Measurements from ENCODE around the gene SNX30. TPM values are rescaled to one million over a fixed set of nuclear protein-coding genes. Genes with fewer than 3 reads are reported as not detected.

SNX30 gene
- total and polyA plus RNA-seq, 4 experiments from 2014 or later, result 0.73 to 10.9 (median 7.4) TPM

DNA sequence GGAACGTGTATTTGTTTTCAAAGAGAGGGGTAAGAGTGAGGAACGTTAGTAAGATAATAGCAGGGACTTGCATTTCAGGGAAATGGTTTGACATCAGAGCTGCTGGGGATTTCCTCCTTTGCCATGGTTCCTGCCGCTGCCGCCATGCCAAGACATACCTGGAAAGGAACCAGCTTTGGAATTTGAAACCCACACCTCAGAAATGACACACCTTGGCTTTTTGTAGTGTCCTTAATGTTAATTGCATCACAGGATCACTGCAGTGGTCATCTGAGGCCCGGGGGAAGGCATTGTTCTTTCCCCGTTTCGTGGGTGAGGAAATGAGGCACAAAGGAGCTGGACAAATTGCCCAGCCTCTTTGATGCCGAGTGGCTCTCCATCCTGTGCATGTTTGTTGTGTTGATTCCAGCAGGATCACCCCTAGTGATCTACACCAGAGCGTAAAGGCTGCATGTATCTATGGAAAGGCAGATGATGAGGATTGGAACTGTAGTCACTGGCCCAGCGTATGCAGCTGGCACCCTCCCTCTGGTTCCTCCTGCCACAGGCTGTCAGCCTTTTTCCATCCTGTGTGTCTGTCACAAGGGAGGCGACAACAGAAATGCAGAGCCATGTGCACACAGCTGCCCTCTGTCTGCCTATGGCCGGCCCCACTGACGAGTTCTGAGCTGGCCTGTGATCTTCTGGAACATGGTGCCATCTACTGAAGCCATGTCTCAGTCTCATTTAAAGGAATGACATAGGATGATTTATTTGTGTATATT is 102.4 kb downstream of the SNX30 start:
- H3K4me1 ChIP-seq (ENCODE audit: insufficient read depth, low read length), result no peaks in the 10 kb centered on the region
- H3K4me3 ChIP-seq (ENCODE audit: low read length in 2 of 2), result no peak overlapping the region
- Mint-ChIP-seq H3K36me3 (peaks cover 26 to 32% of the 10 kb centered on the region in 2 donors), H3K4me1 (peaks cover 2 to 11% (median 9%) of the 10 kb centered on the region in 4 donors), H3K27ac (no peak overlapping the region), H3K4me3 (no peak overlapping the region), H3K9me3 (no peaks in the 10 kb centered on the region), H3K27me3 (no peaks in the 10 kb centered on the region)
- POLR2A ChIA-PET (ENCODE audit: partially characterized antibody), result no interaction called here
- CTCF ChIA-PET (ENCODE audit: partially characterized antibody), result no interaction called here
- no peak overlapping the region for H3K27ac ChIP-seq (ENCODE audit: low read depth, low read length)
- H3K27me3 ChIP-seq (ENCODE audit: insufficient read depth, low read length), result no peaks in the 10 kb centered on the region
- intact Hi-C loops (cut with micrococcal nuclease), result no loop called here
- H3K36me3 ChIP-seq (ENCODE audit: insufficient read depth, low read length), result no peaks in the 10 kb centered on the region
- no peaks in the 10 kb centered on the region for H3K9me3 ChIP-seq (ENCODE audit: control insufficient read depth in 1 of 2, low read length in 2 of 2)
- no peak for DNase-seq

DNA sequence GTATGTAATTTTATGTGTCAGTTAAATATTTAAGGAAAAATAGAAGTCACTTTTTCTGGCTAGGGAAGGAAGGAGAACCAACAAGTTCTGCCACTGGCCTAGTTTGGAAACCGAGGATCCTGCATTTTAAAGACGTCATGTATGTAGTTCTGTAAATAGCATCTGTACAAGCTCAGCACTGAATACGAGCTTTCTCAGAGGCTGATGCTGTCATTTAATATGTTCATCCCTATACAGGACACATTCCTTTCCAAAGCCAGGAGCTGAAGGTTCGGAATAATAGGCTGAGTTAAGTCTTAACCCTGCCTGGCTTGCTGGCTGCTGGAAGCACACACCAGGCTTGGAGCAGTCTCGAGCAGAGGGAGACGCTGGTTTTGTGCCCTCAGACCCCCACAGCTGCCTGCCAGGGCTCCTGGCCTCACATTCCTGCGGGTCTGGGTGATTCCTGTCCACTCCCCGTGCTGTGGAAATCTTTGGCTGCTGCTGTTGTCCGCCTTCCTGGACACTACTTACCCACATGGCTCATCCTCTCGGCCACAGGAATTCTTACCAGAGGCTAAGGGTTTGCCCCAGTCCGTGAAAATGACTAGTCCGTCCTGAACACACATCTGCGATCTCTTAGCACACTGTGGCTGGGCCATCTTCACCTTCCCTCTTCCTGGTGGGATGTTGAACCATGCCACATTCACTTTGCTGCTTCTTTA is 103.5 kb downstream of the SNX30 start:
- no peak overlapping the region for H3K4me3 Mint-ChIP-seq
- no peaks in the 10 kb centered on the region for H3K27me3 Mint-ChIP-seq
- no peak for DNase-seq
- no peaks in the 10 kb centered on the region for H3K27me3 ChIP-seq (ENCODE audit: insufficient read depth, low read length)
- no peak overlapping the region for H3K27ac ChIP-seq (ENCODE audit: low read depth, low read length)
- H3K9me3 ChIP-seq (ENCODE audit: control insufficient read depth in 1 of 2, low read length in 2 of 2), result no peaks in the 10 kb centered on the region
- ChIA-PET POLR2A (ENCODE audit: partially characterized antibody) (no interaction called here), CTCF (ENCODE audit: partially characterized antibody) (interaction anchor here (0.6 kb wide), 1 partner anchor 9 kb away, joined by 3 read pairs; no protein-coding TSS in a partner anchor)
- no peak overlapping the region for H3K4me3 ChIP-seq (ENCODE audit: low read length in 2 of 2)
- H3K36me3 ChIP-seq (ENCODE audit: insufficient read depth, low read length), result no peaks in the 10 kb centered on the region
- H3K4me1 ChIP-seq (ENCODE audit: insufficient read depth, low read length), result no peaks in the 10 kb centered on the region
- intact Hi-C loops (cut with micrococcal nuclease), result no loop called here
- H3K36me3 Mint-ChIP-seq, result peaks cover 26 to 31% of the 10 kb centered on the region in 2 donors
- no peak overlapping the region for H3K27ac Mint-ChIP-seq
- H3K9me3 Mint-ChIP-seq, result no peaks in the 10 kb centered on the region
- H3K4me1 Mint-ChIP-seq, result peaks cover 2 to 6% (median 5%) of the 10 kb centered on the region in 4 donors

- POLR2A ChIA-PET (ENCODE audit: partially characterized antibody), result interaction anchor here (1.2 kb wide), 1 partner anchor 501 kb away, joined by 3 read pairs; no protein-coding TSS in a partner anchor
- Histone ChIP-seq H3K4me1 (ENCODE audit: insufficient read depth, low read length) (no peaks in the 10 kb centered on the region), H3K9me3 (ENCODE audit: control insufficient read depth in 1 of 2, low read length in 2 of 2) (no peaks in the 10 kb centered on the region), H3K27ac (ENCODE audit: low read depth, low read length) (no peak overlapping the region), H3K4me3 (ENCODE audit: low read length in 2 of 2) (no peak overlapping the region), H3K36me3 (ENCODE audit: insufficient read depth, low read length) (no peaks in the 10 kb centered on the region), H3K27me3 (ENCODE audit: insufficient read depth, low read length) (no peaks in the 10 kb centered on the region)
- H3K27ac Mint-ChIP-seq, result no peak overlapping the region
- DNase-seq, result no peak
- intact Hi-C loops (cut with micrococcal nuclease), result no loop called here
- no peak overlapping the region for H3K4me3 Mint-ChIP-seq
- H3K36me3 Mint-ChIP-seq, result peaks cover 26 to 31% of the 10 kb centered on the region in 2 donors
- CTCF ChIA-PET (ENCODE audit: partially characterized antibody), result no interaction called here
- no peaks in the 10 kb centered on the region for H3K9me3 Mint-ChIP-seq
- H3K4me1 Mint-ChIP-seq, result peaks cover 0 to 6% (median 3%) of the 10 kb centered on the region in 4 donors
- no peaks in the 10 kb centered on the region for H3K27me3 Mint-ChIP-seq
These were observed 104.1 kb downstream of the SNX30 start for GRCh38 chr9:112854657-112855056.

- DNase-seq, result no peak
- no peaks in the 10 kb centered on the region for H3K36me3 ChIP-seq (ENCODE audit: insufficient read depth, low read length)
- Mint-ChIP-seq H3K9me3 (no peaks in the 10 kb centered on the region), H3K27ac (no peak overlapping the region), H3K36me3 (peaks cover 23 to 28% of the 10 kb centered on the region in 2 donors), H3K27me3 (no peaks in the 10 kb centered on the region), H3K4me1 (peaks cover 2 to 8% (median 4%) of the 10 kb centered on the region in 4 donors), H3K4me3 (no peak overlapping the region)
- no peaks in the 10 kb centered on the region for H3K4me1 ChIP-seq (ENCODE audit: insufficient read depth, low read length)
- no peak overlapping the region for H3K27ac ChIP-seq (ENCODE audit: low read depth, low read length)
- intact Hi-C loops (cut with micrococcal nuclease), result no loop called here
- H3K27me3 ChIP-seq (ENCODE audit: insufficient read depth, low read length), result no peaks in the 10 kb centered on the region
- no peaks in the 10 kb centered on the region for H3K9me3 ChIP-seq (ENCODE audit: control insufficient read depth in 1 of 2, low read length in 2 of 2)
- POLR2A ChIA-PET (ENCODE audit: partially characterized antibody), result no interaction called here
- H3K4me3 ChIP-seq (ENCODE audit: low read length in 2 of 2), result no peak overlapping the region
- CTCF ChIA-PET (ENCODE audit: partially characterized antibody), result interaction anchor here (3.4 kb wide), 1 partner anchor 11 kb away, joined by 15 read pairs; no protein-coding TSS in a partner anchor
These were observed 105.6 kb downstream of the SNX30 start for GRCh38 chr9:112856200-112856599.

- H3K27me3 Mint-ChIP-seq, result no peaks in the 10 kb centered on the region
- no peaks in the 10 kb centered on the region for H3K36me3 ChIP-seq (ENCODE audit: insufficient read depth, low read length)
- H3K4me3 Mint-ChIP-seq, result no peak overlapping the region
- no peaks in the 10 kb centered on the region for H3K4me1 ChIP-seq (ENCODE audit: insufficient read depth, low read length)
- no peaks in the 10 kb centered on the region for H3K9me3 ChIP-seq (ENCODE audit: control insufficient read depth in 1 of 2, low read length in 2 of 2)
- no peaks in the 10 kb centered on the region for H3K27me3 ChIP-seq (ENCODE audit: insufficient read depth, low read length)
- H3K9me3 Mint-ChIP-seq, result no peaks in the 10 kb centered on the region
- H3K4me3 ChIP-seq (ENCODE audit: low read length in 2 of 2), result no peak overlapping the region
- H3K27ac ChIP-seq (ENCODE audit: low read depth, low read length), result no peak overlapping the region
- intact Hi-C loops (cut with micrococcal nuclease), result no loop called here
- no peak overlapping the region for H3K27ac Mint-ChIP-seq
- peaks cover 2 to 9% (median 4%) of the 10 kb centered on the region in 4 donors for H3K4me1 Mint-ChIP-seq
- ChIA-PET POLR2A (ENCODE audit: partially characterized antibody) (no interaction called here), CTCF (ENCODE audit: partially characterized antibody) (interaction anchor here (3.4 kb wide), 1 partner anchor 12 kb away, joined by 15 read pairs; no protein-coding TSS in a partner anchor)
- peaks cover 16 to 24% of the 10 kb centered on the region in 2 donors for H3K36me3 Mint-ChIP-seq
- DNase-seq, result no peak
These were observed 106.3 kb downstream of the SNX30 start for GRCh38 chr9:112856843-112857242.

- Mint-ChIP-seq H3K9me3 (no peaks in the 10 kb centered on the region), H3K27me3 (no peaks in the 10 kb centered on the region), H3K4me3 (no peak overlapping the region), H3K4me1 (peaks cover 2 to 9% (median 4%) of the 10 kb centered on the region in 4 donors), H3K27ac (no peak overlapping the region), H3K36me3 (peaks cover 10 to 17% of the 10 kb centered on the region in 2 donors)
- Histone ChIP-seq H3K36me3 (ENCODE audit: insufficient read depth, low read length) (no peaks in the 10 kb centered on the region), H3K4me3 (ENCODE audit: low read length in 2 of 2) (no peak overlapping the region), H3K4me1 (ENCODE audit: insufficient read depth, low read length) (no peaks in the 10 kb centered on the region), H3K27ac (ENCODE audit: low read depth, low read length) (no peak overlapping the region), H3K9me3 (ENCODE audit: control insufficient read depth in 1 of 2, low read length in 2 of 2) (no peaks in the 10 kb centered on the region), H3K27me3 (ENCODE audit: insufficient read depth, low read length) (no peaks in the 10 kb centered on the region)
- CTCF ChIA-PET (ENCODE audit: partially characterized antibody), result interaction anchor here (3.4 kb wide), 1 partner anchor 13 kb away, joined by 15 read pairs; no protein-coding TSS in a partner anchor
- POLR2A ChIA-PET (ENCODE audit: partially characterized antibody), result no interaction called here
- DNase-seq, result no peak
- intact Hi-C loops (cut with micrococcal nuclease), result no loop called here
These were observed 107.4 kb downstream of the SNX30 start for GRCh38 chr9:112858005-112858404.

DNA sequence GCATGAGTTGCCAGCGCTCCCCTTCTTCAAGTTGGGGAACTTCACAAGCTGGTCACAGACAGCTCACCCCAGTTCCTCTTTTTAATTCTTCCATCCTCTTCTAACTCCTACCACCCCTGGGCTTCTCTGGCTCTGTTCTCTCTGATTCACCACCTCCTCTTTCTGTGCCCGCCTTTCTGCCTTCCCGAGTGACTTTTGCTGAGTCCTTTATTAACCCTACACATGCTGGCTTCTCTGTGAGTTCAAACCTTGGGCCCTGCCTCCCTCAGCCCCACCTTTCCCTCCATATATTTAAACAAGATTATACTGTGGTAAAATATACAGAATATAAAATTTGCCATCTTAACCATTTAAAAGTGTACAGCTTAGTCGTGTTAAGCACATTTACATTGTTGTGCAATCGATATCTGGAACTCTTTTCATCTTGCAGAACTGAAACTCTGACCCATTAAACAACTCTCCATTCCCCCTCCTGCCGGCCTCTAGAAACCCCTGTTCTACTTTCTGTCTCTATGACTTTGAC is 108.1 kb downstream of the SNX30 start:
- CTCF ChIA-PET (ENCODE audit: partially characterized antibody), result no interaction called here
- POLR2A ChIA-PET (ENCODE audit: partially characterized antibody), result no interaction called here
- H3K27ac ChIP-seq (ENCODE audit: low read depth, low read length), result no peak overlapping the region
- Mint-ChIP-seq H3K4me1 (peaks cover 2 to 9% (median 6%) of the 10 kb centered on the region in 4 donors), H3K27me3 (no peaks in the 10 kb centered on the region), H3K4me3 (no peak overlapping the region), H3K27ac (peak overlapping the region in 1 of 7 donors; percentile 3), H3K36me3 (peaks cover 9 to 14% of the 10 kb centered on the region in 2 donors), H3K9me3 (no peaks in the 10 kb centered on the region)
- H3K4me1 ChIP-seq (ENCODE audit: insufficient read depth, low read length), result no peaks in the 10 kb centered on the region
- no peak overlapping the region for H3K4me3 ChIP-seq (ENCODE audit: low read length in 2 of 2)
- intact Hi-C loops (cut with micrococcal nuclease), result no loop called here
- no peak for DNase-seq
- no peaks in the 10 kb centered on the region for H3K27me3 ChIP-seq (ENCODE audit: insufficient read depth, low read length)
- no peaks in the 10 kb centered on the region for H3K36me3 ChIP-seq (ENCODE audit: insufficient read depth, low read length)
- no peaks in the 10 kb centered on the region for H3K9me3 ChIP-seq (ENCODE audit: control insufficient read depth in 1 of 2, low read length in 2 of 2)

Measured in CD4-positive, alpha-beta memory T cell (primary cell).